ENCODE data around the gene MYL7.

MYL7 gene

DNA sequence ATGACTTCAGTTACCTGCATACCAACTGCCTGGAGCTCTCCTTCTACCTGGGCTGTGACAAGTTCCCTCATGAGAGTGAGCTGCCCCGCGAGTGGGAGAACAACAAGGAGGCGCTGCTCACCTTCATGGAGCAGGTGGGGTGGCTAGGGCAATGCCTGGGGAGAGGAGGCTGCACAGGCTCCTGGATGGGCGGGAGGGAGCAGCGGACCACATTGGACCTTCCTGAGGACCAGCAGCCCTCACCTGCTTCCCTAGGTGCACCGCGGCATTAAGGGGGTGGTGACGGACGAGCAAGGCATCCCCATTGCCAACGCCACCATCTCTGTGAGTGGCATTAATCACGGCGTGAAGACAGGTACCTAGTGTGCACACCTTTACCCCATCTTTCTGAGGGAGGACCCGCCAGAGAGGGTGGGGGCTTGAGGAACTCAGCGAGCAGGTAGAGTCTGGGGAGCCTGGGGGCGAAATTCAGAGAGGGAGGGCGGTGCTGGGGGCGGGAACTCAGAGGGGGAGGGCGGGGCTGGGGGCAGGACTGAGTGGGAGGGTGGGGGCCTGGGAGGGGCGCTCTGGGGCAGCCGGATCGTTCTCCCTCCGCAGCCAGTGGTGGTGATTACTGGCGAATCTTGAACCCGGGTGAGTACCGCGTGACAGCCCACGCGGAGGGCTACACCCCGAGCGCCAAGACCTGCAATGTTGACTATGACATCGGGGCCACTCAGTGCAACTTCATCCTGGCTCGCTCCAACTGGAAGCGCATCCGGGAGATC, 28.0 kb downstream of the MYL7 start:
- no peaks in the 10 kb centered on the region for H3K79me2 ChIP-seq (ENCODE audit: insufficient read depth, low read length)
- no peak for TF ChIP-seq EZH2phosphoT487 (conservative IDR thresholded peaks at IDR 0.05; ENCODE audit: low read length)
- TF ChIP-seq CTCF (IDR thresholded peaks at IDR 0.05; ENCODE audit: insufficient read depth, low read length, poor library complexity, severe bottlenecking) = no peak
- no peaks in the 10 kb centered on the region for H3F3A ChIP-seq (ENCODE audit: insufficient read depth)
- H3K9me2 ChIP-seq (replicated peaks; ENCODE audit: insufficient read depth, low read length) = no peaks in the 10 kb centered on the region
- no peak overlapping the region for H3K9ac ChIP-seq (ENCODE audit: low read length)
- no peaks in the 10 kb centered on the region for H3K9me3 ChIP-seq (ENCODE audit: insufficient read depth, low read length)
- no peak overlapping the region for H3K4me3 ChIP-seq (ENCODE audit: insufficient read depth, low read length, poor library complexity, severe bottlenecking)
- H2AFZ ChIP-seq (ENCODE audit: low read depth, low read length, severe bottlenecking) = no peak overlapping the region
- no peak overlapping the region for H3K4me2 ChIP-seq (ENCODE audit: low read depth, low read length, poor library complexity, severe bottlenecking)
- no peaks in the 10 kb centered on the region for H3K36me3 ChIP-seq (ENCODE audit: low read length)
- H4K20me1 ChIP-seq (ENCODE audit: low read depth, low read length) = no peaks in the 10 kb centered on the region
- no peak overlapping the region for H3K27ac ChIP-seq (ENCODE audit: low read depth, low read length)
- no peaks in the 10 kb centered on the region for H3K27me3 ChIP-seq (ENCODE audit: low read length)

DNA sequence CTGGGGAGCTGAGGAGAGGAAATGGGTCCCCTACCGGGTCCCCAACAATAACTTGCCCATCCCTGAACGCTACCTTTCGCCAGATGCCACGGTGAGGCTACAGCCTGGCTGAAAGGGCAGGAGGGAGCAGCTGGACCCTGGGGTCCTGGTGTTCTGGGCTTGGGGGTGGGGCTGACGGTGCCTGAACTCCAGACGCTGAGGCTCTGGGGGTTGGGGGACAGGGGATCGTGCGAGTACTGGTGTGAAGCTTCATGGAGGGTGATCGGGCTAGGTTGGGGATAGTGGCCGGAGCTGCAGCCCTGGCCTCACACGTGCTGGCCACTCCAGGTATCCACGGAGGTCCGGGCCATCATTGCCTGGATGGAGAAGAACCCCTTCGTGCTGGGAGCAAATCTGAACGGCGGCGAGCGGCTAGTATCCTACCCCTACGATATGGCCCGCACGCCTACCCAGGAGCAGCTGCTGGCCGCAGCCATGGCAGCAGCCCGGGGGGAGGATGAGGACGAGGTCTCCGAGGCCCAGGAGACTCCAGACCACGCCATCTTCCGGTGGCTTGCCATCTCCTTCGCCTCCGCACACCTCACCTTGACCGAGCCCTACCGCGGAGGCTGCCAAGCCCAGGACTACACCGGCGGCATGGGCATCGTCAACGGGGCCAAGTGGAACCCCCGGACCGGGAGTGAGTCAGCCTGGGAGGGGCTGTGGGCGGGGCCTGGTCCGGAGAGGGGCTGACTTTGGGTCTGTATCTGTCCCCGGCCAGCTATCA, 28.7 kb downstream of the MYL7 start:
- no peaks in the 10 kb centered on the region for H3K79me2 ChIP-seq (ENCODE audit: insufficient read depth, low read length)
- H3K36me3 ChIP-seq (ENCODE audit: low read length) = no peaks in the 10 kb centered on the region
- H2AFZ ChIP-seq (ENCODE audit: low read depth, low read length, severe bottlenecking) = no peak overlapping the region
- no peak overlapping the region for H3K4me2 ChIP-seq (ENCODE audit: low read depth, low read length, poor library complexity, severe bottlenecking)
- H3K4me3 ChIP-seq (ENCODE audit: insufficient read depth, low read length, poor library complexity, severe bottlenecking) = no peak overlapping the region
- H3K9ac ChIP-seq (ENCODE audit: low read length) = no peak overlapping the region
- H3F3A ChIP-seq (ENCODE audit: insufficient read depth) = no peaks in the 10 kb centered on the region
- H3K27me3 ChIP-seq (ENCODE audit: low read length) = no peaks in the 10 kb centered on the region
- H4K20me1 ChIP-seq (ENCODE audit: low read depth, low read length) = no peaks in the 10 kb centered on the region
- no peak overlapping the region for H3K27ac ChIP-seq (ENCODE audit: low read depth, low read length)
- no peaks in the 10 kb centered on the region for H3K9me3 ChIP-seq (ENCODE audit: insufficient read depth, low read length)
- no peaks in the 10 kb centered on the region for H3K9me2 ChIP-seq (replicated peaks; ENCODE audit: insufficient read depth, low read length)
- TF ChIP-seq EZH2phosphoT487 (conservative IDR thresholded peaks at IDR 0.05; ENCODE audit: low read length) = no peak
- no peak for TF ChIP-seq CTCF (IDR thresholded peaks at IDR 0.05; ENCODE audit: insufficient read depth, low read length, poor library complexity, severe bottlenecking)

- H3K4me2 ChIP-seq (ENCODE audit: low read depth, low read length, poor library complexity, severe bottlenecking) = no peak overlapping the region
- no peaks in the 10 kb centered on the region for H3K36me3 ChIP-seq (ENCODE audit: low read length)
- H3K27me3 ChIP-seq (ENCODE audit: low read length) = no peaks in the 10 kb centered on the region
- no peak overlapping the region for H3K9ac ChIP-seq (ENCODE audit: low read length)
- no peaks in the 10 kb centered on the region for H3F3A ChIP-seq (ENCODE audit: insufficient read depth)
- no peak overlapping the region for H2AFZ ChIP-seq (ENCODE audit: low read depth, low read length, severe bottlenecking)
- H3K9me3 ChIP-seq (ENCODE audit: insufficient read depth, low read length) = no peaks in the 10 kb centered on the region
- no peak for TF ChIP-seq EZH2phosphoT487 (conservative IDR thresholded peaks at IDR 0.05; ENCODE audit: low read length)
- no peak for TF ChIP-seq CTCF (IDR thresholded peaks at IDR 0.05; ENCODE audit: insufficient read depth, low read length, poor library complexity, severe bottlenecking)
- no peak overlapping the region for H3K27ac ChIP-seq (ENCODE audit: low read depth, low read length)
- H3K9me2 ChIP-seq (replicated peaks; ENCODE audit: insufficient read depth, low read length) = no peaks in the 10 kb centered on the region
- H4K20me1 ChIP-seq (ENCODE audit: low read depth, low read length) = no peaks in the 10 kb centered on the region
- H3K79me2 ChIP-seq (ENCODE audit: insufficient read depth, low read length) = no peaks in the 10 kb centered on the region
- H3K4me3 ChIP-seq (ENCODE audit: insufficient read depth, low read length, poor library complexity, severe bottlenecking) = no peak overlapping the region
These were observed 29.4 kb downstream of the MYL7 start for GRCh38 chr7:44111761-44112160.
